ENCODE data around the gene WASF2. TPM values are rescaled to one million over a fixed set of nuclear protein-coding genes. Genes with fewer than 3 reads are reported as not detected.

Gene WASF2
- total and polyA plus RNA-seq, 2 of the 13 experiments (the other 11 are each of a cell fraction or from before 2014, with no cell fraction given): 10.4 to 27.7 TPM

DNA sequence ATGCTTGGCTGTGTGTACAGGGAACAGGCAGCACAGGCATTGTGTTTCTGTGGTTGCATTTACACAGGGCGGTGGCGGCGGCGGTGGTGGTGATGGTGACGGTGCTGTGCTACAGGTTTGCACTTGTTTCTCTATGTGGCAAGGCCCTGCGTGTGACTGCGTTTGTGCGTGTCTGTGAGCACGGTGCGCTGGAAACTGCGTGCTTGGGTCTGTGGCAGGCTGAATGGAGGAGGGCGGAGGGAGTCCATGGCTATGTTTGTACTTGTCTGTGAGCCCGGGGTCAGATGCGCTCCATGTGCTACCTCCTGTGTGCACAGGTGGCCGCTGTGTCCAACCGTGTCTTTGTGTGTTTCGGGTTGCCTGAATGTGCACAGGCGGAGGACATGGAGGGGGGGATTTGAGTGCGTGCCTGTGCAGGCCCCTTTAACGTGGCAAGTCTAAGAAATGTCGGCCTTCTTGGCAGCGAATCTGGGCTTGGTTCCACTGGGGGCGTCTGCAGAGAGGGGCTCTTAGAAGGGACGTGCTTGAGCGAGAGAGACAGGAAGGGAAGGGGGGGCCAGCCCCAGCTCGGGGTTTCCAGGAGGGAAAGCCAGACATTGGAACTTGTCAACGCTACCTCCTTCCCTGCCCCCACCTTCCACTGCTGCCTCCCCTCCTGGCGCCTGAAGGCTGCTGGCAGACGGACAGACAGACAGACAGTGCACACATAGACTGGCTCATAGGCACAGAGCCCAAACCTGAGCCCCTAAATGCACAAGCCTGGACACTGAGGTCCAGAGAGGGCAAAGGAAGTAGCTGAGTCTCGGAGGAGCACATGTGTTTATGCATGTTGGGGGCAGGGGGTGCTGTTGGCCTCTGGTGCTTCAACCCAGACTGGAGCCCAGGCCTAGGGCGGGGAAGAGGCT, 32.7 kb upstream of the WASF2 start (continued):
- TF ChIP-seq, protein P1, sequence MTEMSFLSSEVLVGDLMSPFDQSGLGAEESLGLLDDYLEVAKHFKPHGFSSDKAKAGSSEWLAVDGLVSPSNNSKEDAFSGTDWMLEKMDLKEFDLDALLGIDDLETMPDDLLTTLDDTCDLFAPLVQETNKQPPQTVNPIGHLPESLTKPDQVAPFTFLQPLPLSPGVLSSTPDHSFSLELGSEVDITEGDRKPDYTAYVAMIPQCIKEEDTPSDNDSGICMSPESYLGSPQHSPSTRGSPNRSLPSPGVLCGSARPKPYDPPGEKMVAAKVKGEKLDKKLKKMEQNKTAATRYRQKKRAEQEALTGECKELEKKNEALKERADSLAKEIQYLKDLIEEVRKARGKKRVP (CRISPR knock-in tag; IDR thresholded peaks at IDR 0.05): no peak
- TF ChIP-seq RBM39 (IDR thresholded peaks at IDR 0.05; ENCODE audit: low read depth, low read length, poor library complexity, severe bottlenecking) (no peak), SNAPC2 (CRISPR knock-in tag; IDR thresholded peaks at IDR 0.05) (no peak), SRY (CRISPR knock-in tag; IDR thresholded peaks at IDR 0.05) (no peak), ZNF263 (CRISPR knock-in tag; IDR thresholded peaks at IDR 0.05) (peak; percentile 57; the same call in 1 of the 2 replicates), MED8 (CRISPR knock-in tag; IDR thresholded peaks at IDR 0.05; ENCODE audit: insufficient replicate concordance) (no peak), ZNF282 (IDR thresholded peaks at IDR 0.05; ENCODE audit: partially characterized antibody) (no peak), KAT2B (IDR thresholded peaks at IDR 0.05; ENCODE audit: borderline replicate concordance, low read depth, low read length) (no peak), TMF1 (CRISPR knock-in tag; IDR thresholded peaks at IDR 0.05; ENCODE audit: low read depth) (no peak), ZNF143 (CRISPR knock-in tag; IDR thresholded peaks at IDR 0.05) (no peak), TEAD2 (CRISPR knock-in tag; IDR thresholded peaks at IDR 0.05) (no peak), BRD4 (CRISPR knock-in tag; IDR thresholded peaks at IDR 0.05) (no peak), SIX4 (CRISPR knock-in tag; IDR thresholded peaks at IDR 0.05) (no peak), ZSCAN31 (CRISPR knock-in tag; IDR thresholded peaks at IDR 0.05; ENCODE audit: low read depth) (no peak), ZNF780A (CRISPR knock-in tag; IDR thresholded peaks at IDR 0.05) (no peak), ZNF30 (CRISPR knock-in tag; IDR thresholded peaks at IDR 0.05) (no peak), MAF1 (CRISPR knock-in tag; IDR thresholded peaks at IDR 0.05; ENCODE audit: borderline replicate concordance) (no peak), TCF7L2 (IDR thresholded peaks at IDR 0.05; ENCODE audit: low read depth, low read length) (no peak), GPN1 (CRISPR knock-in tag; IDR thresholded peaks at IDR 0.05; ENCODE audit: borderline replicate concordance) (no peak), ZNF747 (CRISPR knock-in tag; IDR thresholded peaks at IDR 0.05; ENCODE audit: borderline replicate concordance) (no peak), TCF12 (IDR thresholded peaks at IDR 0.05) (no peak), TCF12 (CRISPR knock-in tag; IDR thresholded peaks at IDR 0.05) (no peak), MAFF (IDR thresholded peaks at IDR 0.05; ENCODE audit: low read depth, low read length) (no peak), BCL6 (CRISPR knock-in tag; IDR thresholded peaks at IDR 0.05) (no peak), ZNF24 (IDR thresholded peaks at IDR 0.05) (no peak), TGIF2 (CRISPR knock-in tag; IDR thresholded peaks at IDR 0.05) (0 out of 2 replicates have a peak, but pooled peaks have one; percentile 68), ISL2 (CRISPR knock-in tag; IDR thresholded peaks at IDR 0.05) (no peak)
- TF ChIP-seq, protein P2, sequence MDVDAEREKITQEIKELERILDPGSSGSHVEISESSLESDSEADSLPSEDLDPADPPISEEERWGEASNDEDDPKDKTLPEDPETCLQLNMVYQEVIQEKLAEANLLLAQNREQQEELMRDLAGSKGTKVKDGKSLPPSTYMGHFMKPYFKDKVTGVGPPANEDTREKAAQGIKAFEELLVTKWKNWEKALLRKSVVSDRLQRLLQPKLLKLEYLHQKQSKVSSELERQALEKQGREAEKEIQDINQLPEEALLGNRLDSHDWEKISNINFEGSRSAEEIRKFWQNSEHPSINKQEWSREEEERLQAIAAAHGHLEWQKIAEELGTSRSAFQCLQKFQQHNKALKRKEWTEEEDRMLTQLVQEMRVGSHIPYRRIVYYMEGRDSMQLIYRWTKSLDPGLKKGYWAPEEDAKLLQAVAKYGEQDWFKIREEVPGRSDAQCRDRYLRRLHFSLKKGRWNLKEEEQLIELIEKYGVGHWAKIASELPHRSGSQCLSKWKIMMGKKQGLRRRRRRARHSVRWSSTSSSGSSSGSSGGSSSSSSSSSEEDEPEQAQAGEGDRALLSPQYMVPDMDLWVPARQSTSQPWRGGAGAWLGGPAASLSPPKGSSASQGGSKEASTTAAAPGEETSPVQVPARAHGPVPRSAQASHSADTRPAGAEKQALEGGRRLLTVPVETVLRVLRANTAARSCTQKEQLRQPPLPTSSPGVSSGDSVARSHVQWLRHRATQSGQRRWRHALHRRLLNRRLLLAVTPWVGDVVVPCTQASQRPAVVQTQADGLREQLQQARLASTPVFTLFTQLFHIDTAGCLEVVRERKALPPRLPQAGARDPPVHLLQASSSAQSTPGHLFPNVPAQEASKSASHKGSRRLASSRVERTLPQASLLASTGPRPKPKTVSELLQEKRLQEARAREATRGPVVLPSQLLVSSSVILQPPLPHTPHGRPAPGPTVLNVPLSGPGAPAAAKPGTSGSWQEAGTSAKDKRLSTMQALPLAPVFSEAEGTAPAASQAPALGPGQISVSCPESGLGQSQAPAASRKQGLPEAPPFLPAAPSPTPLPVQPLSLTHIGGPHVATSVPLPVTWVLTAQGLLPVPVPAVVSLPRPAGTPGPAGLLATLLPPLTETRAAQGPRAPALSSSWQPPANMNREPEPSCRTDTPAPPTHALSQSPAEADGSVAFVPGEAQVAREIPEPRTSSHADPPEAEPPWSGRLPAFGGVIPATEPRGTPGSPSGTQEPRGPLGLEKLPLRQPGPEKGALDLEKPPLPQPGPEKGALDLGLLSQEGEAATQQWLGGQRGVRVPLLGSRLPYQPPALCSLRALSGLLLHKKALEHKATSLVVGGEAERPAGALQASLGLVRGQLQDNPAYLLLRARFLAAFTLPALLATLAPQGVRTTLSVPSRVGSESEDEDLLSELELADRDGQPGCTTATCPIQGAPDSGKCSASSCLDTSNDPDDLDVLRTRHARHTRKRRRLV (CRISPR knock-in tag; IDR thresholded peaks at IDR 0.05): no peak
